Right lobe of liver (tissue), 4 donors: ENCODE data around the gene TMEM232.

Experiments used
- POLR2A ChIP-seq: fragments of 450-650 bp; IDR thresholded peaks from one replicate; pipeline ENCODE4 v1.6.1; 2017; ENCODE audit warnings: antibody characterized with exemption, mild to moderate bottlenecking
- TF ChIP-seq, protein P1 (sequence below), 4 donors: fragments of 200-600 bp in 3 of 4; fragments of 450-650 bp in 1 of 4; IDR thresholded peaks; one replicate each; pipeline versions ENCODE4 v1.5.1 to v1.8.0; 2016 to 2022; ENCODE audit warnings: antibody characterized with exemption in 4 of 4, mild to moderate bottlenecking in 2 of 4
- donor health status: DM: no; HTN: no; CAD: no.
- donor health status: DM: no; HTN: no; CAD: no.
- donor health status: DM: no; HTN: yes; CAD: no.

DNA sequence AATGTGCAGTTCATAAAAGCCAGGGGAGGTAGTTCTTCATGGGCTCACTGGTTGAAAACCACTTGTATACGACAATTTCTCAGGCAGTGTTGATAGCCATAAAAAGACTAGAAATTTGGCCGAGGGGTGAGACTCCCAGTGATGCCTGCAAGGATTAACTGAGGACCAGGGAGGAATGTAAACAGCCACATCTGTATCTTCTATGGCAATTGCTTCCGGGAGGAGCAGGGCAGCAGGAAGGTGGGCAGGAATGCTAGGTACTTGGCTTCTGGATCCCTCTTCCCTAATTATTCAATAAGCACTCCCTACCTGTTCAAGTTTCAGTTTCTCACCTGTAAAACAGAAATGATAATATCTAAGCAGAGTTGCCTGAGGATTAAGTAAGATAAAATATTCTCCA is 45.4 kb downstream of the TMEM232 start:
- TF ChIP-seq, protein P1, sequence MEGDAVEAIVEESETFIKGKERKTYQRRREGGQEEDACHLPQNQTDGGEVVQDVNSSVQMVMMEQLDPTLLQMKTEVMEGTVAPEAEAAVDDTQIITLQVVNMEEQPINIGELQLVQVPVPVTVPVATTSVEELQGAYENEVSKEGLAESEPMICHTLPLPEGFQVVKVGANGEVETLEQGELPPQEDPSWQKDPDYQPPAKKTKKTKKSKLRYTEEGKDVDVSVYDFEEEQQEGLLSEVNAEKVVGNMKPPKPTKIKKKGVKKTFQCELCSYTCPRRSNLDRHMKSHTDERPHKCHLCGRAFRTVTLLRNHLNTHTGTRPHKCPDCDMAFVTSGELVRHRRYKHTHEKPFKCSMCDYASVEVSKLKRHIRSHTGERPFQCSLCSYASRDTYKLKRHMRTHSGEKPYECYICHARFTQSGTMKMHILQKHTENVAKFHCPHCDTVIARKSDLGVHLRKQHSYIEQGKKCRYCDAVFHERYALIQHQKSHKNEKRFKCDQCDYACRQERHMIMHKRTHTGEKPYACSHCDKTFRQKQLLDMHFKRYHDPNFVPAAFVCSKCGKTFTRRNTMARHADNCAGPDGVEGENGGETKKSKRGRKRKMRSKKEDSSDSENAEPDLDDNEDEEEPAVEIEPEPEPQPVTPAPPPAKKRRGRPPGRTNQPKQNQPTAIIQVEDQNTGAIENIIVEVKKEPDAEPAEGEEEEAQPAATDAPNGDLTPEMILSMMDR (IDR thresholded peaks at IDR 0.05) = no peak
- TF ChIP-seq POLR2A = no peak
